Measurements from ENCODE around the gene PALS2.

The PALS2 gene

DNA sequence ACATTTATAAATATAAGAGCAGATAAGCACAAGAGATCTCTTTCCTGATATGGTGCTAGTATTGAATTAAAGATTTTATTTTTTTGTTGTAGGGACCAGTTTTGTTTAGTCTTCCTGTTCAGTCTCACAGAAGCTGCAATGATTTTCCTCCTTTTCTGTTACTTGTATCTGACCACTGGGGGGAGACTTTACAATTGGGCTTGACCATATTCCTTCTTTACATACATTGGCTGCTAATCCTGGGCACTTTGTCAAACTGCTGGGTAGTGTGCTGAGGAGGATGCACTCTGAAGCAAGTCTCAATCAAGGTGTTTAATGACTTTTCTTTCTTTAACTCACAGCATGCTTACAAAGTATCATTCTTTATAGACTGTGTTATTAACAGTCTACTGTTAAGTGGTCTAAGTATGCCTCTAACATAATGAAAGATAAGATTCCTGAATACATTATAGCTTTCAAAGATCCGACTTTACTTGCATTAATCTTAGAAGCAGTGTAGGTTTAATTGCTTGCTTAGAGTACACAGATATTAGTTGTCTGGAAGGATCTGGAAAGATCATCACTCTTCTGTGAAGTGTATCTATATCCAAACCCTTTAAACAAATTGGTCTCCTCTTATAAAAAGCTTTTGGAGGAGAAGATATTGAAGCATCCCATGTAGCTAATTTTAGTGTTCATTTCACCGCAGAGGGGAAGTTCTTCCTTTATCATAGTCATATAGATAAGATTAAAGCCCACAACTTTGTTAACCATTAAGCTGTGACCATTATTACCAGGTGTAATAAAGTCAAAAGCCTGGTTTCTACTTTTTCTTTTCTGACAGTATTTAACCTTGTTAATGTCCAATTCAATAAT lies 3.1 kb downstream of the PALS2 start:
- Histone ChIP-seq H3K27ac (no peak overlapping the region), H3K4me3 (peak overlapping the region; percentile 98), H3K9me3 (ENCODE audit: low read depth, low read length) (no peaks in the 10 kb centered on the region), H3K36me3 (ENCODE audit: insufficient read depth, low read length) (no peaks in the 10 kb centered on the region; the same call in none of the 2 replicates), H3K9ac (ENCODE audit: insufficient read length) (no peak overlapping the region)
- peak; percentile 40 for DNase-seq (ENCODE audit: low read depth, low spot score)
- TF ChIP-seq EZH2 (IDR thresholded peaks at IDR 0.05) = no peak
- no peak for TF ChIP-seq FOXP2 (optimal IDR thresholded peaks at IDR 0.05; ENCODE audit: control extremely low read depth, extremely low read length, insufficient read depth)
- no peak for TF ChIP-seq POLR2AphosphoS5 (IDR thresholded peaks at IDR 0.05; ENCODE audit: borderline replicate concordance, low read depth, low read length)

DNA sequence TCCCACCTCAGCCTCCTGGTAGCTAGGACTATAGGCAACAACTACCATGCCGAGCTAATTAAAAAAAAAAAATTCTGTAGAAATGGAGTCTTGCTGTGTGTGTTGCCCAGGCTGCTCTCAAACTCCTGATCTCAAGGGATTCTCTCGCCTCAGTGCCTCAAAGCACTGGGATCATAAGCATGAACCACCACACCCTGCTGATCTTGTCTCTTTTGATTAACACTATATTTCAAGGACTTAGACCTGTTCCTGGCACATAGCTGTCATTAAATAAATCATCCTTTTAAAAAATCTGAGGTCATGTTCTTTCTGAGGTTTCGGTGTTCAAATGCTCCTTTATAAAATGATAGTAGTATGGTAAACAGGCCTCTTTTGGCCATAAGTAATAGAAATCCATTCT lies 4.8 kb downstream of the PALS2 start:
- Histone ChIP-seq H3K9me3 (ENCODE audit: low read depth, low read length) (no peaks in the 10 kb centered on the region), H3K4me3 (no peak overlapping the region), H3K36me3 (ENCODE audit: insufficient read depth, low read length) (no peaks in the 10 kb centered on the region; the same call in none of the 2 replicates), H3K27ac (no peak overlapping the region), H3K9ac (ENCODE audit: insufficient read length) (no peak overlapping the region)
- no peak for DNase-seq (ENCODE audit: low read depth, low spot score)
- no peak for TF ChIP-seq FOXP2 (optimal IDR thresholded peaks at IDR 0.05; ENCODE audit: control extremely low read depth, extremely low read length, insufficient read depth)
- TF ChIP-seq EZH2 (IDR thresholded peaks at IDR 0.05) = no peak
- TF ChIP-seq POLR2AphosphoS5 (IDR thresholded peaks at IDR 0.05; ENCODE audit: borderline replicate concordance, low read depth, low read length) = no peak

DNA sequence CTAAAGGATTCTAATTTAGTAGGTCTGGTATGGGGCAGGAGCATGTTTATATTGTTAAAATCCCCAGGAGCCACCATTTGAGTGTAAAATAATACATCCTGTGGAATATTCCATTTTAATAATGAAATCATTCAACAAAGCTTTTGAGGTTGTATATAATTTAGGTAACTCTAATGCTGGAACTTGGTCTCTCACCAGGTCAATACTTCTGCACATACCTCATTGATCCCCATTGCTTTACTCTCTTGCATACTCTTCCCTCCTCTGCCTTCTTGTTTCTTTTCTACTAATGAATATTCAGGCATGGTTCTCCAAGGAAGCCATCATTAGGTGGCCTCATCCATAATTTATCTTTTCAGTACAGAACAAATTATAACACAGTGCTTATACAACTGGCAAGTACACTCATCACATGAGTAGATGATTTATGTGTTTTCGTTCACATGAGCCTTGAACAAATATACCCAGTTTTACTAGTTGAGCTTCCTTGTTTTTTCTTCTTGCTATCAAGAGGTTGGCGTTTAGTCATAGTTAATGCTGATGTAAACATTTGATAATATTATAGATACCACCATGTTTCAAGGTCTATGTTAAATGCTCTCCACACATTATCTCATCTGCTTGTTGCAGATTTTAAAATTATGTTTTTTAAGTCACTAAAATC lies 7.2 kb downstream of the PALS2 start:
- no peak overlapping the region for H3K4me3 ChIP-seq
- DNase-seq (ENCODE audit: low read depth, low spot score) = no peak
- TF ChIP-seq FOXP2 (optimal IDR thresholded peaks at IDR 0.05; ENCODE audit: control extremely low read depth, extremely low read length, insufficient read depth) = no peak
- no peak for TF ChIP-seq POLR2AphosphoS5 (IDR thresholded peaks at IDR 0.05; ENCODE audit: borderline replicate concordance, low read depth, low read length)
- no peak for TF ChIP-seq EZH2 (IDR thresholded peaks at IDR 0.05)
- no peak overlapping the region for H3K27ac ChIP-seq
- no peaks in the 10 kb centered on the region for H3K9me3 ChIP-seq (ENCODE audit: low read depth, low read length)
- no peak overlapping the region for H3K9ac ChIP-seq (ENCODE audit: insufficient read length)
- no peaks in the 10 kb centered on the region; the same call in none of the 2 replicates for H3K36me3 ChIP-seq (ENCODE audit: insufficient read depth, low read length)

DNA sequence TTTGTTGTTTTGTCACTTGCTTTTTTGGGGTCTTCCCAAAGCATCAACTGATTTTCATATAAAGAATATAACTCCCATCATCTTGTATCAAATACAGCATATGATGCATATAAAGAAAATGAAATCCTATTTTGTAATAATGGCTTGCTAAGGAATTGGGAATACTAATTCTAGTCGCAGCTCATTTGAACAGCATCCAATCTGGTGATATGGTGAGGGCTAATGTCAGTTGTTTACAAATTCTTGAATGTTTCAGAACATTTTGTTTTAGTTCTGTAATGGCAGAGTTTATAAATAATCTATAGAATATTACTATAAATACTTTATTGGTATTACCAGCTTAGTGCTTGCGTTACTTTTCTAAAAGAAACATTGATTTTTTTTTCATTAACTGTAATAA lies 8.9 kb downstream of the PALS2 start:
- Histone ChIP-seq H3K36me3 (ENCODE audit: insufficient read depth, low read length) (no peaks in the 10 kb centered on the region; the same call in none of the 2 replicates), H3K4me3 (no peak overlapping the region), H3K27ac (no peak overlapping the region), H3K9ac (ENCODE audit: insufficient read length) (no peak overlapping the region), H3K9me3 (ENCODE audit: low read depth, low read length) (no peaks in the 10 kb centered on the region)
- no peak for DNase-seq (ENCODE audit: low read depth, low spot score)
- no peak for TF ChIP-seq POLR2AphosphoS5 (IDR thresholded peaks at IDR 0.05; ENCODE audit: borderline replicate concordance, low read depth, low read length)
- TF ChIP-seq EZH2 (IDR thresholded peaks at IDR 0.05) = no peak
- no peak for TF ChIP-seq FOXP2 (optimal IDR thresholded peaks at IDR 0.05; ENCODE audit: control extremely low read depth, extremely low read length, insufficient read depth)

DNA sequence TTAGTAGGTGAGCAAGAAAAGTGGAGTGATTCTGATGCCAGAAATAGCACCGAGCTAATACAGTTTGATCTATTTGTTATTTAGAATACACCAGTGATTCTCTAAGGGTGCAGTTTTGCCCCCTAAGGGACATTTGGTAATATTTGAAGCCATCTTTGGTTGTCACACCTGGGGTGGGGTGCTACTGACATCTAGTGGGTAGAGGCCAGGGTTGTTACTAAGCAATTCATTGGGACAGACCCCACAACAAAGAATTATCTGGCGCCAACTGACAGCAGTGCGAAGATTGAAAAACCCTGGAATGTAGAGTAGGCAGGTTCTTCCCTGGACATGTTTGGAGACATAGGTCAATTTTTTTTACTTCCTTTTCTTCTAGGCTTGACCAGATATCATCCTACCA lies 14.6 kb downstream of the PALS2 start:
- peaks cover 11% of the 10 kb centered on the region for H3K36me3 ChIP-seq (ENCODE audit: insufficient read depth, low read length)
- H3K9ac ChIP-seq (ENCODE audit: insufficient read length) = no peak overlapping the region
- no peak overlapping the region for H3K27ac ChIP-seq
- no peak for DNase-seq (ENCODE audit: low read depth, low spot score)
- no peaks in the 10 kb centered on the region for H3K9me3 ChIP-seq (ENCODE audit: low read depth, low read length)
- no peak for TF ChIP-seq EZH2 (IDR thresholded peaks at IDR 0.05)
- no peak overlapping the region for H3K4me3 ChIP-seq

DNA sequence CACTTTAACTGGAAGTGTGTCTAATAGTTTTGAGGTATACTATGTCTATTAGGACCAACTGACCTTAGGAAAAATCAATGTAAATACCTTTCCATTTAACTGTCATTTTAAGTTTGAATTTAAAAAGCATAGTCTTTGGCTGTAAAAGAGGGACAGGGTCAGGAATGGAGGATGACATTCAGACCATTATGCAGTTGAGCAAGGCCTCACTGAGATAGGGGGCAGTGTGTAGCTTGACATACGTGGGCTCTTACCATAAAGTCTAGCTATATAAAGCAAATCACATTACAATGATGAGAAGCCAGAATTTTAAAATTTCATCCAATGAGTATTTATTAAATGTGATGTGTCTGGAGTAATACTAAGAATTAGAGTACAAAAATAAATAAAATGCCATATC lies 17.9 kb downstream of the PALS2 start:
- DNase-seq (ENCODE audit: low read depth, low spot score) = no peak
- peaks cover 21% of the 10 kb centered on the region for H3K36me3 ChIP-seq (ENCODE audit: insufficient read depth, low read length)
- no peak overlapping the region for H3K9ac ChIP-seq (ENCODE audit: insufficient read length)
- no peak overlapping the region for H3K27ac ChIP-seq
- no peaks in the 10 kb centered on the region for H3K9me3 ChIP-seq (ENCODE audit: low read depth, low read length)
- H3K4me3 ChIP-seq = no peak overlapping the region
- no peak for TF ChIP-seq POLR2AphosphoS5 (IDR thresholded peaks at IDR 0.05; ENCODE audit: borderline replicate concordance, low read depth, low read length)
- TF ChIP-seq FOXP2 (optimal IDR thresholded peaks at IDR 0.05; ENCODE audit: control extremely low read depth, extremely low read length, insufficient read depth) = no peak
- no peak for TF ChIP-seq EZH2 (IDR thresholded peaks at IDR 0.05)

DNA sequence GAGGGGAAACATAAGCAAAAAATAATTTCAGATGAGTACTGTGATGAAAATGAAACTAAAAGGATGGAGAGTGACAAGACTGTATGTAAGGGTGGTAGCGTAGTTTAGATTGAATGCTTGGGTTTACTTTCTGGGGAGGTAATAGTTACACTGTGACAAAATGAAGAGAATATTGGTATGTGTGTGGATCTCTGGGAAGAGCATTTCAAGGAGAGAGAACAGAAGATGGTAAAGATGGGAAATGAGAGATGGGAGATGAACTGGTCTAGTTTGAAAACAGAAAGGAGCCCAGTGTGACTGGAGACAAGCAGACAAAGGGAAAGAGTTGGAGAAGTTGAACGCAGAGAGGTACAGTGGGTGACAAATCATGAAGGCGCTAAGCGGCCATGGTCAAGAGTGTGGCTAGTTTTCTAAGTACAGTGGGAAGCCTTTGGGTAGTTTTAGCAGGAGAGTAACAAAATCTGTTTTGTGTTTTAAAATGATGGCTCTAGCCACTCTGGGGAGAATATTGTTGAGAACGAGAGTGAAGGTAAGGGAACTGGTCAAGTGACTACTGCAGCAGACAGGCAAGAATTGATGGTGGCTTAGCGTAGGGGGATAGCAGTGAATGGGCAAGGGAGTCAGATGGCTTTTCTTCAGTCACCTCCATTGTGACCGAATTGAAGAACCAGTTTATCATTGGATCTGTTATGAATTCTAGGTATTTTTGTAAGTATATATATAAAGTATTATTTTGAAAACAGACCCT lies 22.6 kb downstream of the PALS2 start:
- no peak for TF ChIP-seq EZH2 (IDR thresholded peaks at IDR 0.05)
- Histone ChIP-seq H3K4me3 (no peak overlapping the region), H3K36me3 (ENCODE audit: insufficient read depth, low read length) (peaks cover 21% of the 10 kb centered on the region), H3K9me3 (ENCODE audit: low read depth, low read length) (no peaks in the 10 kb centered on the region), H3K27ac (no peak overlapping the region), H3K9ac (ENCODE audit: insufficient read length) (no peak overlapping the region)
- no peak for DNase-seq (ENCODE audit: low read depth, low spot score)

DNA sequence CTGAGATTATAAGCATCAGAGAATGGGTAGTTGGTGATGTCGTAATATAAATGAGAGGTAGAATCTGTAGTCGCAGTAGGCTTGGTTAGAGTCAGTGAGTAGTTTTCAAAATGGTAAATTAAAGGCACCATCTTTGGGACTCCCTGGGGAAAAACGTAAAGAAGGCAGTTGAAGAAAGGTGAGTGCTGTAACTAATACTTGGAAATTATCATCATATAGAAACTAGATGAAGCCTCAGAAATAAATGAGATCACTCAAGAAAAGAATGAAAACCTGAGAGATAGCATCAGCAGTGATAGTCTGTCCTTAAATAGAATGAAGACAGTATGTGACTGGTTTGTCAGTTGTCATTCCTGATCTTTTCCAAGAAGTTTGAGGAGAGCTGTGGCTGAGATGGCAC lies 23.8 kb downstream of the PALS2 start:
- no peak overlapping the region for H3K4me3 ChIP-seq
- no peak overlapping the region for H3K9ac ChIP-seq (ENCODE audit: insufficient read length)
- H3K36me3 ChIP-seq (ENCODE audit: insufficient read depth, low read length) = peaks cover 19% of the 10 kb centered on the region
- H3K9me3 ChIP-seq (ENCODE audit: low read depth, low read length) = no peaks in the 10 kb centered on the region
- TF ChIP-seq EZH2 (IDR thresholded peaks at IDR 0.05) (no peak), FOXP2 (optimal IDR thresholded peaks at IDR 0.05; ENCODE audit: control extremely low read depth, extremely low read length, insufficient read depth) (no peak), POLR2AphosphoS5 (IDR thresholded peaks at IDR 0.05; ENCODE audit: borderline replicate concordance, low read depth, low read length) (no peak)
- no peak overlapping the region for H3K27ac ChIP-seq
- DNase-seq (ENCODE audit: low read depth, low spot score) = no peak
